Mucosa of rectum (tissue), 2 donors: ENCODE measurements around the gene HADHA.

Experiments
- H3K27ac ChIP-seq, 2 donors: one replicate each; pipeline ENCODE4 v1.7.0; 2013; ENCODE audit warnings: inconsistent platforms in 2 of 2, low read depth in 2 of 2, low read length in 2 of 2
- H3K27me3 ChIP-seq, 2 donors: one replicate each; pipeline ENCODE4 v1.7.0; 2013; ENCODE audit warnings: low read length in 2 of 2; ENCODE audit not compliant: control insufficient read depth in 2 of 2, insufficient read depth in 2 of 2
- H3K36me3 ChIP-seq, 2 donors: one replicate each; pipeline ENCODE4 v1.7.0; 2013; ENCODE audit warnings: low read length in 2 of 2; ENCODE audit not compliant: control insufficient read depth in 2 of 2, insufficient read depth in 2 of 2
- H3K4me1 ChIP-seq, 2 donors: one replicate each; pipeline ENCODE4 v1.7.0; 2013; ENCODE audit warnings: low read length in 2 of 2, mild to moderate bottlenecking in 1 of 2; ENCODE audit not compliant: control insufficient read depth in 2 of 2, insufficient read depth in 2 of 2
- H3K4me3 ChIP-seq, 2 donors: one replicate each; pipeline ENCODE4 v1.7.0; 2013; ENCODE audit warnings: low read length in 2 of 2
- H3K9ac ChIP-seq, 2 donors: one replicate each; pipeline ENCODE4 v1.7.0; 2013; ENCODE audit warnings: low read length in 2 of 2, low read depth in 1 of 2, mild to moderate bottlenecking in 1 of 2
- H3K9me3 ChIP-seq, 2 donors: one replicate each; pipeline ENCODE4 v1.7.0; 2013; ENCODE audit warnings: low read length in 2 of 2; ENCODE audit not compliant: control insufficient read depth in 2 of 2
- donor health status: healthy.
- donor health status: Normal muscosa, but diverticular disease.

Gene HADHA

GRCh38 chr2:26150243-26150642, 94.2 kb downstream of the HADHA start:
- no peak overlapping the region for H3K4me3 ChIP-seq
- H3K9me3 ChIP-seq, result no peaks in the 10 kb centered on the region
- H3K4me1 ChIP-seq, result no peaks in the 10 kb centered on the region
- no peak overlapping the region for H3K27ac ChIP-seq
- no peaks in the 10 kb centered on the region for H3K27me3 ChIP-seq
- no peaks in the 10 kb centered on the region for H3K36me3 ChIP-seq
- H3K9ac ChIP-seq, result no peak overlapping the region

GRCh38 chr2:26148501-26148900, 95.9 kb downstream of the HADHA start:
- Histone ChIP-seq H3K4me1 (peaks cover 0 to 9% of the 10 kb centered on the region in 2 donors), H3K27me3 (no peaks in the 10 kb centered on the region), H3K9me3 (no peaks in the 10 kb centered on the region), H3K4me3 (no peak overlapping the region), H3K36me3 (no peaks in the 10 kb centered on the region), H3K27ac (no peak overlapping the region), H3K9ac (no peak overlapping the region)

- Histone ChIP-seq H3K4me3 (peak overlapping the region; percentile 23 to 57), H3K27ac (peak overlapping the region; percentile 62 to 81), H3K4me1 (peaks cover 0 to 11% of the 10 kb centered on the region in 2 donors), H3K36me3 (no peaks in the 10 kb centered on the region), H3K9me3 (no peaks in the 10 kb centered on the region), H3K27me3 (no peaks in the 10 kb centered on the region), H3K9ac (peak overlapping the region in 1 of 2 donors; percentile 51)
Observed at GRCh38 chr2:26144953-26145680, 99.3 kb downstream of the HADHA start.

GRCh38 chr2:26144031-26144430, 100.4 kb downstream of the HADHA start:
- Histone ChIP-seq H3K36me3 (no peaks in the 10 kb centered on the region), H3K4me1 (peaks cover 5 to 14% of the 10 kb centered on the region in 2 donors), H3K9ac (no peak overlapping the region), H3K4me3 (no peak overlapping the region), H3K27ac (peak overlapping the region; percentile 62 to 81), H3K9me3 (no peaks in the 10 kb centered on the region), H3K27me3 (no peaks in the 10 kb centered on the region)

- peaks cover 5 to 14% of the 10 kb centered on the region in 2 donors for H3K4me1 ChIP-seq
- no peak overlapping the region for H3K9ac ChIP-seq
- H3K27me3 ChIP-seq, result no peaks in the 10 kb centered on the region
- peaks cover 0 to 3% of the 10 kb centered on the region in 2 donors for H3K36me3 ChIP-seq
- no peak overlapping the region for H3K27ac ChIP-seq
- no peaks in the 10 kb centered on the region for H3K9me3 ChIP-seq
- no peak overlapping the region for H3K4me3 ChIP-seq
Observed at GRCh38 chr2:26141145-26141769, 103.2 kb downstream of the HADHA start.
